AG08395 (cell line): ENCODE data around the gene GAD2.

ENCODE experiments used
- DNase-seq: peaks from one replicate; pipeline ENCODE4 v3.0.0; 2012; ENCODE audit warnings: mixed read lengths, low spot score

GAD2 gene

DNA sequence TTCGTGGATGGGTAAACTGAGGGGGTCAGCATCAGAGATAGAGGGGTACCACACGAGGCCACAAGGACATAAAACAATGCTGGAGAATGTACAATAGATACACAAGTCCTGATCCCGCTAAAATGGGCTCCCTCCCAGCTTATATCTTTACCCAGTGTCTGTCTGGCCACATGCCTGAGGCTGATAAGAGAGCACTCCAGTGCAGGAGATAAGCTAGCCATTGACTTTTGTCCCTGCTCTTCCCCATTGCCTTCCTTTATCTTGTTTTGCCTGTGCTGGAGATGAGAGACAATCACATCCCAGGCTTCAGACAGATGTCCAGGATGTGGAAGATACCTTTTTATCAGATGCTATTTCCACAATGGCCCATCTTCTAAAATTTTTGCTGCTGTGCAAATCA is 6.0 kb downstream of the GAD2 start:
- DNase-seq, result no peak

DNA sequence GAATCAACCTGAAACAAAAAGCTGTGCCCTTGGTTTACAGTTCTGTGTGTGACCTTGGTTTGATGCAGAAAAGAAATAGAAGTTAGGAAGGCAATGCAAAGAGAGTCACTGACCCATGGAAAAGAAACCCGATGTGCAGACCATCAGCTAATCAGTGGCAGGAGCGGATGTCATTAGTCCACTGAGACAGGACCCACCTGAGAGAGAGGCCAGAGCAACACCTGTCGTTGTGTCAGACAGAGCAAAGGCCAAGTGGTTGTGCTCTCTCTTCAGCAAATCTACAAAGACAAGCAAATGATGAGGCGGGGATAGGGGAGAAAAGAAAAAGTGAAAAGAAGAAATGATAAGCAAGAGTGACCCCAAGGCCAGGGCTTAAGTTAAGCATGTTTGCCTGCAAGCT is 8.7 kb downstream of the GAD2 start:
- DNase-seq, result no peak

DNA sequence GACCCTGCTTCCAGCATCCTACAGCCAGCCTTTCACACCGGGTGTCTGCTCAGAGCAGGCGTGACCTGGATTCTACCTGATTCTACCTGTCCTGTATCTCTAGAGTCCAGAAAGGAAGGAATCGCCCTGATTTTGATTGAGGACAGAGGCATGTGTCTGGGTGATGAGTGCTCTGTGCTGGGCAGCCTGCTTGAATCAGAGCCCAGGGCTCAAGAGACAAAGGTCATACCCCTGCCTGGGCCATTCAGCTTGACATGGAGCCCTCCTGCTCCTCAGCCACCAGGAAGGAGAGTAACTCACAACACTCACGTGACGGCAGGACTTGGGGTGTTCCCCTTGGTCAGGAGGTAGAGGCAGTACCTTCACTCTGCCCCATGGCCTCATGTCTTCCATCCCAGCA is 11.2 kb downstream of the GAD2 start:
- no peak for DNase-seq

DNA sequence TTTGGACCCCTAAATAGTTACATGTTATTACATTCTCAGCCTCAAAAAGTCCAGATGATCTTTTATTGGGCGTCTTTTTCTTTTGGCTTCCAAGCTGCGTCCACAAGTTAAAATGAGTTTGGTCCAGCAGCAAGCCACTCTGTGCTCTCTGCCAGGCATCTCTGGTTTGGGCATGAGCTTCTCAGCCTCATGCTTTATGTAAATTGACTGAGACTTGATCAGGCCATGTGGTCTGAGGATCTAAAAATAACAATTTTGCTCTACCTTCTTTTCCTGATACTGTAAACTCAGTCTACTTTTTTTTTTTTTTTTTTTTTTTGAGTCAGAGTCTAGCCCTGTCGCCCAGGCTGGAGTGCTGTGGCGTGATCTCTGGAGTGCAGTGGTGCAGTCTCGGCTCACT is 15.6 kb downstream of the GAD2 start:
- DNase-seq, result no peak

DNA sequence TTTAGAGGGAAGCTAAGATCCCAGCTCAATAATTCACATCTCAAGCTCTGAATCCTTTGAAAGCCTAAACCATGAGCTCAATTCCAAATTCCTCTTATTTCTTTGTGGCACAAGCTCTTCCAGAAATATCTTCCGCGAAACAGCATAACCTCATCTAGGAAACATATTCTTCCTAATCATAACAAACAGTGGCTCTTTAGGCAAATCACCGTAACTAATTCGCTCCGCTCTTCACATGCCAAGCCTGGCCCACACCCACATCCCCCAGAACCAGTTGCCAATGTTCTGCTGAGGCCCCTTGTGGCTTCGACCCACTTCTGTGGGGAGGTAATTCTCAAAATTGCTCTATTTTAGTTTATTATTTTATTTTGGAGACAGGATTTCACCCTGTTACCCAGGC is 19.2 kb downstream of the GAD2 start:
- no peak for DNase-seq

DNA sequence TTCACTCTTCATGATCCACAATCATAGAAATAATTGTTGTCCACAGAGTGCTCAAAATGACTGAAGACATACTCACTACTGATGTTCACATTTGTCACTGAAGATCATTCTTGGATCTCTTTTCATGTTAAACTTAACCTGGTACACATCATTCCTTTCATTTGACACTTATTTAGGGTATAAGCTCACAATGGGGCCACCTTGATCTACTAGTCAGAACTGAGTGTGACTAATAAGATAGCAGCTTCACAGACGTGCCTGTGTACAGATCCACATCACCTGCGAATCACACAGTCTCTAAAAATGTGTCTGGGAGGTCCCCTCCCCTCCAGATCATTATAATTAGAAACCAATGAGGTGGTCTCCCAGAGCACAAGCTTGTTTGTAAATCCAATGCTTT is 21.8 kb downstream of the GAD2 start:
- DNase-seq, result no peak

DNA sequence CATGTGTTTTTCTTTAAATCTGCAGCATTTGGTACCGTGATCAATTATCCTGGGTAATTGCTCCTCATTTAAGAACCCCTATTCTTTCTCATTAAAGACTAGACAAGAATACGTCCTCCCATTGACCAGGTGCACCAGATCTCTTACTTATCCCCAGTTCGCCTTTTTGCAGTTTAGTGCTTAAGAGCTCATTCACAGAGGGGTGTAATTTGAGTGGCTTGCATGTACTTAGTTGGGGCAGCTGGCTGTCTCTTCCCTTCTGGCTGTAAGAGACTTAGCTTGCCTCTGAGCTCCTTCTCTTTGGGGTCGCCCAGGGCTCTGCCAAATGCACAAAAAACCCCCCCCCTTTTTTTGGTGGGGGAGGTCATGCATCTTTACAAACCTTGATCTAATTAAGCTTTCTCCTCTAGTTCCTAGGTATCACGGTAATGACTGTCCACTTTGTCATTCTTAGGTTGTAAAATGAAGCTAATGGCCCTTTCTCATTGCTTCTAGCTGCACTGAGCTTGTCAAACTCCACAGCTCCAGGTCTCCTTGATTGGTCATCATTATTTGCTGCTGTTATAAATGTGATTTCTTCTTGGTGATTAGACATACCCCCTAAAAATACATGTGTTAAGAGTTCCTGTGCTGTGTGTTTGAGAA is 26.3 kb downstream of the GAD2 start:
- no peak for DNase-seq

DNA sequence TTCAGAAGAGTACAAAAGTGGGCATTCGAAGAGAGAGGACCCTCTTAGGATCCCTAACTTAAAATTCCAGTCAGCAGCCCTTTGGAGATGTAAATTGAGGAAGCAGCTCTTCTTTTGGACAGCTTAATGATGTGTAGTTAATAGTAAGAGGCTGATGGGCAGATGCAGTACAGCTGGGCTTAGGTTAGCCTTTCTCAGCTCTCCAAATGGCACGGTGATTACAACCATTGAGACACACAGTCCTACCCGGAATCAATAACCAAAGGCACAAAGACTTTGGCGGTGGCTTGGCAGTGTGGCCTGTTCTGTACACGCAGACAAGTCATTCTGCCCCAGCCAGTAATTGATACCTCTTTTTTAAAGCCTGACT is 26.8 kb downstream of the GAD2 start:
- DNase-seq, result no peak

DNA sequence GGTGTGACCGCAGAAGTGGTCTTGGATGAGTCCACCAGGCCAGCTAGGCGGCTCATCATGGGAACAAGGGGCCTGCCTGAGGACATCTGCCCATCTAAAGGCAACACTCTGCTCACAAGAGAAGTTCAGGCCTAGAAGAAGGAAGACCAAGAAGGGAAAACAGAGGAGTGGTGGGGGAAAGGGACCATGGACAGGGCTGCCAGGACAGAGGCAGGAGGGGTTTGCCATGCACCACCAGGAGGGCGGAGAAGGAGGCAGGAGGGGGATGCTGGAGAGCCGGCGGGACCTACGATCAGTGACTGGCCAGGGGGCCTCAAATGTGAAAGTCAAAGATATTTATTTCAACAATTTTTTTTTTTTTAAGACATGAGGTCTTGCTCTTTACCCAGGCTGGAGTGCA is 33.1 kb downstream of the GAD2 start:
- DNase-seq, result no peak

DNA sequence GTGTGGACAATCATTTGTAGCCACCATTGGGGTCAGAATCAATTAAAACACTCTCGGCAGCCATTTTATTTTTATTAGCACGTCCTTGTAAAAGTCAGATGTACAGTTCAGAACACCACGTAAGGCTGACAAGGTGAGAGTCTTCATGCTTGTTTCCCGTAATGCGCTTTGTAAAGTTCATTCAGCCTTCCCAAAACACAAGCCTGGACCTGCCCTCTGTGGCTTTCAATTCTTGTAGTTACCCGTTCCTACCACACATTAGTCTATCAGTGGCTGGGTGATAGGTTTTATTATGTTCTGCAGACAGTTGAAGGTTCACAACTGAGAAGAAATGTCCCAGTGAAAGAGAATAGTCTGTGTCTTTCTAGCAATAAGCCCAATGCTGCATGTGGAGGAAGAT is 35.4 kb downstream of the GAD2 start:
- no peak for DNase-seq

DNA sequence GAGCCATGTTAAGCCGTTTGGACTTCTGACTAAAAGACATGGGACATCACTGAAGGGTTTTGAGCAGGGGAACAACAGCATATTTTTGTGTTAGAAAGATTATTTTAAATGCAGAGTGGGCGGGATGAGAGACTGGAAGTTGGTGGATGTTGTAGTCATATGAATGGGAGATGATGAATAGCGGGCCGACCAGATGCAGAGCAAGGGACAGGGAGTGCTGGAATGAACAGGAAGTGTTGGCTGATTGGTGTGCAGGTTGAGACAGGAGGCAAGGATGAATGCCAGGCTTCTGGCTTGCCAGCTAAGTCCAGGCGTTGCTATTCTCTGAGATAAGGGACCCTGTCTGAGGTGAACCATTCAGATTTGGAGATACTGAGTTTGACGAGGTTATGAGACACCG is 38.0 kb downstream of the GAD2 start:
- no peak for DNase-seq

DNA sequence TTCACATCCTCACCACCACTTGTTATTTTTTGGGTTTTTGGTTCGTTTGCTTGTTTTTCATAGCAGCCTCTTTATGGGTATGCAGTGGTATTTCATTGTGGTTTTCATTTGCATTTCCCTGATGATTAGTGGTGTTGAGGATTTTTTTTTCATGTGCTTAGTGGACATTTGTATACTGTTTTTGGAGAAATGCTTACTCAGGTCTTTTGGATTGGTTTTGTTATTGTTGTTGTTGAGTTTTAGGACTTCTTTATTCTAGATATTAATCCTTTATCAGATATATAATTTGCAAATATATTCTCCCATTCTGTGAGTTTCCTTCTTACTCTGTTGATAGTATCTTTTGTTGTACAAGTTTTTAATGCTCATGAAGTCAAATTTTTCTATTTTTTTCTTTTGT is 42.8 kb downstream of the GAD2 start:
- no peak for DNase-seq

DNA sequence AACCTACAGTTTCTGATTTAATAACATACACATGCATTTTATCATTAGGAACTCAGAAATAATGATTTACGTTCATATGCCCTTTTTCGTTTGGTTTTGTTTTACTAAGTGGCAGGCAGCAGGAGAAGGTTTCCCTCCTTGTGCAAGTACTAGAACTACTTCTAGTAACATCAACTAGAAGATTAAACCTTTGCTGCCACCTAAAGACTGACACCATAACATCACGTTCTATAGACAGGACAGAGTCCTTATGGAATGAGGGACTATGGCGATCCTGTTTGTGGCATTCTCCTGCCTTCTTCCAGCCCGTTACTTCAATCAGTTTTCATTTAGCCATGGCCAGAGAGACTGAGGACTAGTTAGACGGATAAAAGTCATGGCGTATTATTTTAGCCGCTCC is 53.2 kb downstream of the GAD2 start:
- DNase-seq, result peak; percentile 4

DNA sequence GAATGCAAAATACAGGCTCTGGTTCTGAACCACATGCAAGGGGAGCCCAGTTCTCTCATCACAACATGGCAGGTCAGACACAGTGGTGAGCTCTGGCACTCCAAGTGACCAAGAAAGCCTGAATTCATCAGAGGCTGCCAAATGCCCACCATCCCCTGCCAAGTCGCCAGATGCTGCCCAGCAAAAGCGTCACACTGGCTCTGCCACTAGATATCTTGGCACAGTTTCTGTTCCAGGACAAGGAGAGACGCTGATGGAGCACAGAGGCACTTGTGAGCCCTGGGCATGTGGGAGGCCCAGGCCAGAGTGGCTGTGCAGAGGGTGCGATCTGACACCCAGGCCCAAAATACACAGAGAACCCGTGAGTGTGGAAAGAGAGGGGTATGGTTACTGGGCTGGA is 57.8 kb downstream of the GAD2 start:
- DNase-seq, result no peak

DNA sequence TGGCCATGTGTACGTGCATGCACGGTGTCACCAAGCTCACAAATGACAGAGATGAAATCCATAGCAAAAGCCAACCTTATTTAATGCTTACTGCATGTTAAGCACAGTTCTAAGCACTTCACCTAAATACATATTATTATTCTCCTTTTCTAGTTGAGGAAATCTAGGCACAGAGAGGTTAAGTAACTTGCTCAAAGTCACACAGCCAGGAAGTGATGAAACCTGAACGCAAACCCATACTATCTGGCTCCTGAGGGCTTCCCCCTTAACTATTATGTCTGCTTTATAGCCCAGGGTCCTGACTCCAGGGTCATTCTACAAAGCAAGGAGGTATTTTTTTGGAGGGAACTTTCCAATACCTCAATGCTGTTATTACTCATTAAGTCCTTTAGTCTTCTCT is 61.7 kb downstream of the GAD2 start:
- no peak for DNase-seq

DNA sequence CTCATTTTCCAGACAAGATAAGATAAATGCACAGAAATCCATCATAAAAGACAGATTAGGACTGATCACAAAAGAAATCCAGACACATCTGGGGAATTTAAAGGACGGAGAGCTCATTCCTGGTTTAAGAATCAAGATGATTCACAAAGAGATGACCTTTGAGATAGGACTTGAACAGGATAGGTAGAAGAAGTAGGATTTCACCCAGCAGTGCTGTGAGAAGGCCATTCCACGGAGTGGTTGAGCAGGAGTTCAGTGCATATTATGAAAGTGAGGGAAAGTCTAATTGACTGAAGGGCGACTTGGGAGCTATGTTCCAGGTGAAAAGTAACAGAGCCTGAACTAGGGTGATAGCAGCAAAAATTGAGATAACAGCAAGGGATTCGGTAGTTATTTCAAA is 73.7 kb downstream of the GAD2 start:
- DNase-seq, result no peak

DNA sequence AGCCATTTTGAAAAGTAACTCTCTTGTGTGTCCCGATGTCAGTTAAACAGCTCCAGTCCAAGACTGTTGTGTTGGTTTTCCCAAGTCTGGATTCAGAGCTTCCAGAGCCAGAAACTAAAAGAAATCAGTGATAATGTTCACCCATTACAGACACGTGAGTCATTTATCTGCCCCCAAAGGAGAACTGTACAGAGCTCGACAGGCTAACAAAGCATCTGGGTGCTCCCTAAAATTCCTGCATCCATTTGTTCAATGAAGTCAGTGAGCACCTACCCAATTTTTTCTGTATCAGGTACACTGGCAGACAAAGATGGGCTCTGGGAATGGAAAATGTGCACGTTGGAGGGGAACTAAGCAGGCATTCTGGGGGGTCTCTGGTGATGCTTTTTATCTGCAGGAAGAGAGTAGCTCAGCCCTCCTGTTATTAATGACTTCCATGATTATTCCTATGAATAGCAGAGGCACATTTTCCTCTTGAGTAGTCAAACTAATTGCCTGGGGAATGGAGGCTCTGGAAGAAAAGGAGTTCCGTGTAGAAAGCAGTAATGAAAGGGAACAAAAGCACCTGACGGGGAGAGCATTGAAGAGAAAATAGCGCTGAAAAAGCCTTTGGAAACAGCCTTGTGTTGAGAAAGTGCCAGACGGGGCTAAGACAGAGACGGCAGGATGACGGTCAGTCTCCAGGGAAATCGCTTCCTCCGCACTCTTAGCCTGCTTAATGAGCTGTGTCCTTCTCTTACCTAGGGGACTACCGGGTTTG is 75.3 kb downstream of the GAD2 start:
- no peak for DNase-seq

DNA sequence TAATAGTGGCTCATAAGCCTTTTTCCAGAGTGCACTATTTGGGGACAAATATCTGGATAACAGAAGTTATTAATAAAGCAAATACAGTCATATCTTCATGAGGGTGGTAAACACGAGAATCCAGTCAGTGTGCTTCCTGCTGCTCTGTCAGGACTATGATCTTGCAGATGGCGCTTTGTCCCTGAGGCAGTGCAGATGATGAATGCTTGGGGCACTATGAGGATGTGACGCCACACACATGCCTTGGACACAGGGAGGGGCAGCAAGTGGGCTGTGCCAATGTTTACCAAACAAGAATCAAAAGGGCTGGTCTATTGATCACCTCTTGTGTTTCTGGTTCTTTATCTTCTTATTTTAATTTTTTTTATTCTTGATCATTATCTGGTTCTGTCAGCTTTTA is 79.8 kb downstream of the GAD2 start:
- DNase-seq, result no peak

DNA sequence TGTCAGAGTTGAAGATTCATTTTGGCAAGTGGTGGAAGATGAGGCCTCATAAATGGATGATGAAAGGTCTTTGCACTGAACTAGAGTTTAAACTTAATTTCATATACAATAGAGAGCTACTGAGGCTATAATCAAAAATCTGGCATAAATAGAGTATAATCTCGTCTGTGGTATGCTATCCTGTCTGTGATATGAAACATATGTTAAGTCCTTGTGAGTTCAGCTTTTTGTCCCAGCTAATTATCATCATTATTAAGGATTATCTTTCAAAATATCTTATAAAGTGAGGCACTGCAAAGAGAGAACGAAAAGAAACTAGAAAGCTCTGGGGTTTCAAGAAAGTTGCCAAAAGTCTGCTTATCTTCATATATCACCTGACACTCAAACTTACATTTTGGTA is 83.4 kb downstream of the GAD2 start:
- no peak for DNase-seq

DNA sequence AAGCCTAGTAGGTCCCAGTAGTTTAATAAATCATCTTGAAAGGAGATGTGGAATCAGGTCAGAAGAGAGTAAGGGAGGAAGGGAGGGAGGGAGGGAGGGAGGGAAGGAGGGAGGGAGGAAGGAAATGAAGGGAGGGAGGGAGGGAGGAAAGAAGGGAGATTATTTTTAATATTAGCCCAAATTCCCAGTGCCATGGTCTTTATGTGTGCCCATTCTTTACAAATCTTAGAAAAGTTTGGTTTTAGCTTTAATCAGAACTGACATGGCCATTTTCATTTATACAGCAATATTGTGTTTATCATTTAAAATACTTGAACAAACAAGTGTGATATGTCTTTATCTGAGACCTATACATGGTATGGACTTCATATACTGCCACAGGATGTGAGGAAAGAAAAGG is 86.8 kb downstream of the GAD2 start:
- no peak for DNase-seq

DNA sequence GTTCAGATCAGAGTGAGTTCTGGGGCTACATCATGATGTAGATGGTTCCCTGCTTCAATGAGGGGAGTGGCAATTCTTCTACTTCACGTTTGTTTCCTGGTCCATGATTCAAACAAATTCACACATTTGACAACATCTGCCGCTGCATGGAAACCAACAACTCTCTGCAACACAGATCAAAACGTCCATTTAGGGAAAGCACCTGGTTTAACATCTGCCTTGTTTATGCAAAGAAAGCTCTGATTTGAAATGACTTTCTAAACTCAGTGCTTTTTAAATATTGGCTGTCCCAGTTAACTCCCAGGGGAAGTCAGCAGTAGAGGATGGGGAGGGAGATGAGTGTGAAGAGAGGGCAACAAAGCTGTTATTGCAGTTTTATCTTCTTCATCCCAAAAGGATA is 93.8 kb downstream of the GAD2 start:
- DNase-seq, result no peak

DNA sequence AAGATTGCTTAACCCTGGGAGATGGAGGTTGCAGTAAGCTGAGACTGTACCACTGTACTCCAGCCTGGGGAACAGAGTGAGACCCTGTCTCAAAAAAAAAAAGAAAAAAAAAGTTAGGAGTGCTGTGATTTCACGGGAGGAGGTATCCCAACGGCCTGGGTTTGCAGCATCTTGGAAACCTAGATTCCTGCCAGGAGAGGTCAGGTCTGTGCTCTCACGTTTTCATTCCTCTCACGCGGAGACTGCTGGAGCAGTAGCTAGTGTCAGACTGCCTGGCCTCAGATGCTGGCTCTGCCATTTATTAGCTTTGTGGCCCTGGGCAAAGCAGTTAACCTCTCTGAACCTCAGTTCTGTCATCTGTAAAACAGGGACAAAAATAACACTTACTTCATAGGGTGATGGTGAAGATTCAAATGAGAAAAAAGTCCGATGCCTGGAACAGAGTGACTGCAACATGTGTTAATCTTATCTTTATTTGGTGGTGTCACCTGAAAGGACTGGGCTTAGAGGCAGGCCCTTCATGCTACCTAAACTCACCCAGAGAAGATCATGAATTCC is 94.9 kb downstream of the GAD2 start:
- no peak for DNase-seq

DNA sequence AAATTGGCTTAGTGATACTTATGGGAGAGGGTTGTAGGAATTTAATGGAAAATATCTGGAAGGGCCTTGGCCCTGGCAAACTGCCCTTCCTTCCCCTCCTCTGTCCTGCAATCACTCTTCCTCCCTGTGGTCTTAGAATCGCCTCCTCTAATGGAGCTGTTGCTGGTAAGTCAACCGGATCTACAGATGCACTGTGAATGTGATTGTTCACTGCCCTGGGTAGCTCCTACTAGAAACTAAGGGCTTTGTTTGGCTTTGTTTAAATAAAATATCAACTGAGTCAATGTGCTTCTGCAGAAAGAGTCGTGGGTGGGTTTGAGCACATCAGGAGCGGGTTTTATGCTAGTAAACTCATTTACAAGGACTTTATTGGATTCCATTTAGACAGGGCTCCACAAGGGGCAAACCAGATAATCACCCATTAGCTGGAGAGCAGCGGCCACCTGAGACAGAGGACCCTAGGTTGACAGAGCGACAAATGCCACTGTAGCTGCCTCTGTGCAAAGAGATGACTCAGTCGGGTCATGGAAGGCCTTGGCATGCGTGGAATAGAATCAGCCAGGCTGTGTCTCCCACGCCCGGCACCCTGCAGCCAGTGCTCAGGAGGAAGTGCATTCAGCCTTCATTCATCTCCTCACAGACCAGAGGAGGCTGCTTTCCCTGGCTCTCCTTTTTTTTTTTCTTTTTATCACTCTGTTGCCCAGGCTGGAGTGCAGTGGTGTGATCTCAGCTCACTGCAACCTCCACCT is 97.9 kb downstream of the GAD2 start:
- DNase-seq, result no peak
